ENCODE results near the gene SH3PXD2A.

The SH3PXD2A gene

DNA sequence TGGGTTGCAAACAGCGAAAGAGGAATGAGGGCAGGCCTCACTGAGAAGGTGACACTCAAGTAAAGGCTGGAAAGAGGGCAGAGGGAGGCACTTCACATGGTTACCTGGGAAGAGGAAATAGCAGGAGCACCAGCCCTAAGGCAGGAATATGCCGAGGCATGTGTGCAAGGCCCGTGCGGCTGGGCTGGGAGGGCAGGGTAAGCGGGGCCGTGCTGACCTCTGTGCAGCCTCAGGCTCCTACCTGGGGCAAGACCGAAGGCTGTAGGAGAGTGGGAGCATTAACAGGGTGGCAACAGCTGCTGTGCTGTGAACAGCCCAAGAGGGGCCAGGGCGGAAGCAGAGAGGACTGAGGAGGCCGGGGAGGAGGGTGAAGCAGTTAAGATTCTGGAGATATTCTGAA lies 24.0 kb upstream of the SH3PXD2A start:
- in situ Hi-C loops (cut with MboI; ENCODE audit: low sequenced_read_pairs): loop anchor here (25.0 kb wide), 2 partner anchors 333 to 733 kb away; no protein-coding TSS in a partner anchor

GRCh38 chr10:103877861-103878260 lies 22.5 kb upstream of the SH3PXD2A start:
- in situ Hi-C loops (cut with MboI; ENCODE audit: low sequenced_read_pairs): loop anchor here (25.0 kb wide), 2 partner anchors 334 to 734 kb away; no protein-coding TSS in a partner anchor

GRCh38 chr10:103876155-103876554 lies 20.8 kb upstream of the SH3PXD2A start:
- in situ Hi-C loops (cut with MboI; ENCODE audit: low sequenced_read_pairs): loop anchor here (25.0 kb wide), 2 partner anchors 336 to 736 kb away; no protein-coding TSS in a partner anchor

- in situ Hi-C loops (cut with MboI; ENCODE audit: low sequenced_read_pairs): loop anchor here (25.0 kb wide), 2 partner anchors 338 to 738 kb away; no protein-coding TSS in a partner anchor
Measured at GRCh38 chr10:103874730-103875129, 19.4 kb upstream of the SH3PXD2A start.

DNA sequence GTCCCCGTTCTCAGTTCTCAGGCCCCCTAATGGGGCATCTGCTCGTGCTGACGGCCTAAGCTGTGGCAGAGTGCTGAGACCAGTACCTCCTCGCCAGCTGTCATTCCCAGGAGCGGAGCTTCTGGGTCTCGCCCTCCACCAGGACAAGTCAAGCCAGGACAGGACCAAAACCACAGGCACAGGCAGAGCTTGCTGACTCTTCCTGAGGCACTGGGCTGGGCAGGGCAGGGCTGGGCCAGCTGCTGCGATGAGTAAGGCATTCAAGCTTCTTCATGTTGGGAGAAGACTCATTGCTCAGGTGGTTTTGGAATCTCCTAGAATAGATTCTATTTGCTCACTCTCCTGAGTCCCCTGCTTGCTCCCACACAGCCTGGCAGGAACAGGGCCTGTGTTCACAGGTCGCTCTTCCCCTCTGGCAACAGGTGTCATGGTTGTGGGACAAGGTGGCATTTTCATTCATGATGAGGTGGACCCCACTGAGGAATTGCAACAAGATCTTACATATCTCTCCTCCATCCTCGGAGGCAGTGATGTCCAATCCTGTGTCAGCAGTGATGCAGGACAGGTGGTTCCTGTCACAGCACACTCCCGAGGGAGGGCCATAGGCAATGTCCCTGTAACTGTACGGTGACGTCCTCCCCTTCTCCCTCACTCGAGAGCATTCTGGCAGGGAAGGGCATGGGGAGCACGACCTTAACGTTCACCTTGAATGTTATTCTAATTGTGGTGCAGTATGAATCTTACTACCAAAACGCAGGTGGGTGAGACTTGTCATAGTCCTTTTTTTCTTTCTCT lies 17.0 kb upstream of the SH3PXD2A start:
- in situ Hi-C loops (cut with MboI; ENCODE audit: low sequenced_read_pairs): no loop called here

GRCh38 chr10:103871006-103871405 lies 15.6 kb upstream of the SH3PXD2A start:
- in situ Hi-C loops (cut with MboI; ENCODE audit: low sequenced_read_pairs): no loop called here

GRCh38 chr10:103870516-103870915 lies 15.1 kb upstream of the SH3PXD2A start:
- in situ Hi-C loops (cut with MboI; ENCODE audit: low sequenced_read_pairs): no loop called here

GRCh38 chr10:103869336-103869735 lies 14.0 kb upstream of the SH3PXD2A start:
- in situ Hi-C loops (cut with MboI; ENCODE audit: low sequenced_read_pairs): no loop called here

- in situ Hi-C loops (cut with MboI; ENCODE audit: low sequenced_read_pairs): no loop called here
Measured at GRCh38 chr10:103868200-103868599, 12.8 kb upstream of the SH3PXD2A start.

- in situ Hi-C loops (cut with MboI; ENCODE audit: low sequenced_read_pairs): no loop called here
Measured at GRCh38 chr10:103861505-103861904, 6.1 kb upstream of the SH3PXD2A start.

GRCh38 chr10:103859161-103860086 lies 4.0 kb upstream of the SH3PXD2A start:
- in situ Hi-C loops (cut with MboI; ENCODE audit: low sequenced_read_pairs): loop anchor here (10.0 kb wide), 2 partner anchors 115 to 145 kb away; no protein-coding TSS in a partner anchor

DNA sequence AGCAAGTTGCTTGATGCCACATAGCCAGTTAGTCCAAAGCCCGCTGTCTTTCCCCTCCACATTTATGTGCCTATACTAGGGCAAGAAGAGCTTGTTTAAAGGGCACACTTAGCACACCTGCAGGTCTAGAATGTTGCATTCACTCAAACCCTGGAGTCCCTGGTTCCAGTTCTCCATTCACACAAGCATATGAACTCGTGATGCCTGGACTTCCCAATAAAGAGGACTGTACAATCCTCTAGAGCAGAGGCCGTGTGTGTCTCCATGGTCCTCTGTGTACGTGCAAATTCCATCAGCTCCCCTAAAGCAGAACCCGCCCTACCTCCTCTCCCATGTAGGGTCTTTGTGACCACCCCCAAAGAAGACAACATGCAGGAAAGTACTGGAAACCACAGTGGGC lies 3.0 kb upstream of the SH3PXD2A start:
- in situ Hi-C loops (cut with MboI; ENCODE audit: low sequenced_read_pairs): loop anchor here (10.0 kb wide), 2 partner anchors 114 to 144 kb away; no protein-coding TSS in a partner anchor

GRCh38 chr10:103856797-103857170 lies 1.4 kb upstream of the SH3PXD2A start:
- in situ Hi-C loops (cut with MboI; ENCODE audit: low sequenced_read_pairs): loop anchor here (10.0 kb wide), 2 partner anchors 112 to 142 kb away; no protein-coding TSS in a partner anchor

GRCh38 chr10:103855852-103856796 lies 748 bp upstream of the SH3PXD2A start:
- in situ Hi-C loops (cut with MboI; ENCODE audit: low sequenced_read_pairs): loop anchor here (10.0 kb wide), 2 partner anchors 111 to 141 kb away; no protein-coding TSS in a partner anchor

DNA sequence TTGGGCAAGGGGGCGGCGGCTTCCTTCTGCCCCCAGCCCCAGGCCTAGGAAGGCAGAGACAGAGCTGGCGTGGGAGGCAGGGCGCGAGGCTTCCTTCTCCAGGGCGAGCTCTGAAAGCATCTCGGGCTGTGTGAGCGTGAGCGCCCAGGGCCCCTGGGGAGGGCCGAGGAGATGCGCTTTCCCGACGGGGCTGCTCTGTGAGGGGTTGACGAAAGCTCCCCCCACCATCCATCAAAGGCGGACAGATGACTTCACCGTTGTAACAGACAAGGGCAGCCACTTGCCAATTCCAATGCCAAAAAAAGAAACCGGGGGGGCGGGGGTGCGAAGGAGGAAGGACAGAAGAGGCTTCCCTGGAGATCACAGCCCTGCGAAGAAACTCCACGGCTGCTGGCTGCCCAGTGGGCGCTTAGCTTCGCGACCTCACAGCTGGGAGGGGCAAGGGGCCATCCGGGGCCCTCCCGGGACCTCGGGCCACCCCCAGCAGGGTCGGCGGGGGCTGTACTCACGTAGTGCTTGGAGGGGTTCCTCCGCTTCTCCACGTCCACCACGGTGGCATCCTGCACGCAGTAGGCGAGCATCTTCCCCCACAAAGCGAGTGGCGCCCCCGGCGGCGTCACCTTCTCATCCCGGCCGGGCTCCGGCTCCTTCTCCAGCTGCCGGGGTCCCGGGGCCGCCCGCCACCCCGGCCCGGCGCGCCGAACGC lies 537 bp downstream of the SH3PXD2A start:
- in situ Hi-C loops (cut with MboI; ENCODE audit: low sequenced_read_pairs): loop anchor here (10.0 kb wide), 2 partner anchors 110 to 140 kb away; no protein-coding TSS in a partner anchor

DNA sequence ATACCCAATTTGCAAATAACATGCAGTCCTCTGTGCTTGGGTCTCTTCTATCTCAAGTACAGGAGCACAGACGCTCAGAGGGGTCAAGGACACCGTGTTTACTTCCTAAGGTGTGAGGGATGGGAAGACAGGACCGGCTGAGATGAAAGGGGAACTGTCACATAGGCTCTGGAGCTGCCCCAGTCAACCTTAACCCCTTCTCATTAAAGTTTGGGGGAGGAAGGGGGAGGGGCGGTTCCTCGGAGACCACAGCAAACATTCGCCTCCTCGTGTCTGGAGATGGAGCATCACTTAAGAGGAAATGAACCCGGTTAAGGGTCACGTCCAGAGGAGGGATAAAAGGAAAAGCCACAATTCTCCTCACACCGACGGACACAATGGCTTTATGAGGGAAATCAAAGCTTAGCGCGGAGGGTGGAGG lies 1.1 kb downstream of the SH3PXD2A start:
- in situ Hi-C loops (cut with MboI; ENCODE audit: low sequenced_read_pairs): loop anchor here (10.0 kb wide), 2 partner anchors 109 to 139 kb away; no protein-coding TSS in a partner anchor

DNA sequence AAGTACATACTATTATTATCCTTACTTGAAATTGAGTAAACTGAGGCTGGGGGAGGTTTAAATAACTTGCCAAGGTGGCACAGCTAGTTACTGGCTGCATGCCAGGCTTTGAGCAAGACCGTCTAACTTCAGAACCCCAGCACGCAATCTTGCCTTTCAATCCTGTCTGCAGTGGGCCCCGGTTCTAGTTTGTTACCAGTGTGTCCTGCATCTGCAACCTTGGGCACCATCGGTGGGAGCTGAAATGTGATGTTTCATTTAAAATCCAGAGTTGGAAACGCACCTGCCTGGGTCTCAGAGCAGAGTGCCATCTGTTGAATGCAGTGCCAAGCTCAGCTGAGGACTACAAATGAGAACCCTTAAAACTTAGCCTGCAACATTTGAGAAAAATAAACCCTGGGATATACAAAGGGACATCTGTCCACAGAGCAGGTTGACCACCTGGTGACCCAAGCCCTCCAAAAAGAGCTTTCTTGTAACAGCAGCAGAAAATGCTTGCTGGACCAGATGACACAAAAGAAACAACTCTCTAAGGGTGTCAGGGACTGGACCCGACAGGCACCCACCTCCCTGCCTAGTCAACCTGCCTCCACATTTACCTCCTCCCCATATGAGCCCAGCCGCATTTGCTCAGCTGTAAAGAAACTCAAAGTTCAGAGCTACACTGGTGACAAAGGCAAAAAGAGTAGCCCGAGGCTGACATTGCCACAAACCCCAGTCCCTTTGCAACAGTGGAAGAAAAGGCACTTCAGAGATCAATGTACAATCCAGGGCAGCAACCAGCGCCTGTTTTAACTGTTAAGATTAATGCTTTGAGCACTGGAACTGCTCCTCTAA lies 1.7 kb downstream of the SH3PXD2A start:
- in situ Hi-C loops (cut with MboI; ENCODE audit: low sequenced_read_pairs): loop anchor here (10.0 kb wide), 2 partner anchors 109 to 139 kb away; no protein-coding TSS in a partner anchor

DNA sequence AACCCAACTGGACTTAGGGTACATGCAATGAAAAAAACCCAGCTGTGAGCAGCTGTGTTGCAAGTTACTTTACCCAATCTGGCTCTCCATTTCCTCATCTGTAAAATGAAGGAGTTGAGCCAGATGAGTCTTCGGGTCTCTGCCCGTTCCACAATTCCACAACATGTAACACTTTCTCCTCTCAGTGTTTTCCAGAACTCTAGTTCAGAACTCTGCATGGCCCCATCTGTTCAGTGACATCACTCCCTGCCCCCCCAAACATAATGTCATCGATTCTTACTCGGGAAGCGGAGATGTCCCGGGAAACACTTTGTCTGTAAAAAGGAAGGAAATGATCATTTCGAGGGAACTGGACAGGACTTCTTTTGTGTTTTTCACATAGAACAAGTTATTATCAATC lies 2.5 kb downstream of the SH3PXD2A start:
- in situ Hi-C loops (cut with MboI; ENCODE audit: low sequenced_read_pairs): loop anchor here (10.0 kb wide), 2 partner anchors 108 to 138 kb away; no protein-coding TSS in a partner anchor

Data from HL-60/S4 treated with retinoic acid at 250 ng/mL for 4 days and 3 days (cell line).